K562 (cell line): Measurements from ENCODE around the gene TXNL4A.

ENCODE experiments used
- KAT2B ChIP-seq: IDR thresholded peaks from one replicate; pipeline ENCODE4 v1.6.1; 2012; ENCODE audit warnings: low read depth, mild to moderate bottlenecking, control low read depth, inconsistent platforms, low read length, moderate library complexity
- MYC ChIP-seq, 2 experiments: fragments of 250-450 bp in 1 of 2; sonication (Bioruptor Pico) in 1 of 2; IDR thresholded peaks; 2 replicates each; pipeline versions ENCODE4 v1.5.1 to v1.6.1; 2012 to 2021; ENCODE audit warnings: low read depth in 2 of 2, borderline replicate concordance in 1 of 2, improper control_type of control experiment in 1 of 2, low read length in 1 of 2, mild to moderate bottlenecking in 1 of 2, moderate library complexity in 1 of 2
- POLR2AphosphoS5 ChIP-seq: IDR thresholded peaks from 2 replicates; pipeline ENCODE4 v1.6.1; 2011; ENCODE audit warnings: mild to moderate bottlenecking, low read depth, low read length, moderate library complexity; ENCODE audit not compliant: control insufficient read depth, insufficient read depth
- SETDB1 ChIP-seq: IDR thresholded peaks from one replicate; pipeline ENCODE4 v1.6.1; 2012; ENCODE audit warnings: low read length, control low read depth, inconsistent platforms
- SMARCC2 ChIP-seq: fragments of 450-650 bp; IDR thresholded peaks from 2 replicates; pipeline ENCODE4 v1.6.1; 2017; ENCODE audit warnings: antibody characterized with exemption, moderate library complexity, mild to moderate bottlenecking, low read depth
- ZNF239 ChIP-seq: fragments of 250-450 bp; sonication (Bioruptor Pico); IDR thresholded peaks from 2 replicates; pipeline ENCODE4 v1.4.0; 2020; ENCODE audit warnings: mild to moderate bottlenecking
- ZNF830 ChIP-seq: fragments of 250-450 bp; sonication (Bioruptor Pico); IDR thresholded peaks from 2 replicates; pipeline ENCODE4 v1.5.0; 2021; ENCODE audit warnings: mild to moderate bottlenecking
- TF ChIP-seq, protein P1 (sequence below): fragments of 250-450 bp; sonication (Bioruptor Pico); IDR thresholded peaks from 2 replicates; pipeline ENCODE4 v1.5.0; 2022; ENCODE audit warnings: mild to moderate bottlenecking
- TF ChIP-seq, protein P2 (sequence below): sonication (generic); formaldehyde crosslinking; IDR thresholded peaks from 2 replicates; pipeline ENCODE4 v1.8.1; 2023; ENCODE audit warnings: mild to moderate bottlenecking, missing genetic modification reagents
- TF ChIP-seq, protein P3 (sequence below), 3 experiments: IDR thresholded peaks in 2 of 3; conservative IDR thresholded peaks in 1 of 3; 2 replicates each; pipeline ENCODE4 v1.5.1; 2011 to 2012; ENCODE audit warnings: low read length in 3 of 3, mild to moderate bottlenecking in 3 of 3, control low read depth in 2 of 3, improper control_type of control experiment in 1 of 3, inconsistent platforms in 1 of 3, low read depth in 1 of 3, mixed read lengths in 1 of 3, moderate library complexity in 1 of 3; ENCODE audit not compliant: insufficient read depth in 2 of 3

DNA sequence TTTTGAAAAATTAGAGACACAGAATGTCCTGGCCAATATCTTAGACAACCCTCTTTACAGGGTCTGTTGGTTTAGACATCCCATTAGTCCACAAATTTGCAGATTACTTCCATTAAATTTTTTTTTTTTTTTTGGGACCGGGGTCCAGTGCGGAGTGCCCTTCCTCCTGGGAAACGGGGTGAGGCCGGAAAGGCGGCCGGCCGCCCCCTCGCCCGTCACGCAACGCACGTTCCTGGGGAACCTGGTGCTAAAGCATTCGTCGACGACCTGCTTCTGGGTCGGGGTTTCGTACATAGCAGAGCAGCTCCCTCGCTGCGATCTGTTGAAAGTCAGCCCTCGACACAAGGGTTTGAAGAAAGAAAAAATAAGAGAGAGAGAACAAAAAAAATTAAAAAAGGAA, 24.4 kb upstream of the TXNL4A start:
- no peak for TF ChIP-seq MYC (IDR thresholded peaks at IDR 0.05; ENCODE audit: low read depth, low read length)
- no peak for TF ChIP-seq MYC (CRISPR knock-in tag; IDR thresholded peaks at IDR 0.05; ENCODE audit: borderline replicate concordance, low read depth)
- no peak for TF ChIP-seq SETDB1
- TF ChIP-seq, protein P1, sequence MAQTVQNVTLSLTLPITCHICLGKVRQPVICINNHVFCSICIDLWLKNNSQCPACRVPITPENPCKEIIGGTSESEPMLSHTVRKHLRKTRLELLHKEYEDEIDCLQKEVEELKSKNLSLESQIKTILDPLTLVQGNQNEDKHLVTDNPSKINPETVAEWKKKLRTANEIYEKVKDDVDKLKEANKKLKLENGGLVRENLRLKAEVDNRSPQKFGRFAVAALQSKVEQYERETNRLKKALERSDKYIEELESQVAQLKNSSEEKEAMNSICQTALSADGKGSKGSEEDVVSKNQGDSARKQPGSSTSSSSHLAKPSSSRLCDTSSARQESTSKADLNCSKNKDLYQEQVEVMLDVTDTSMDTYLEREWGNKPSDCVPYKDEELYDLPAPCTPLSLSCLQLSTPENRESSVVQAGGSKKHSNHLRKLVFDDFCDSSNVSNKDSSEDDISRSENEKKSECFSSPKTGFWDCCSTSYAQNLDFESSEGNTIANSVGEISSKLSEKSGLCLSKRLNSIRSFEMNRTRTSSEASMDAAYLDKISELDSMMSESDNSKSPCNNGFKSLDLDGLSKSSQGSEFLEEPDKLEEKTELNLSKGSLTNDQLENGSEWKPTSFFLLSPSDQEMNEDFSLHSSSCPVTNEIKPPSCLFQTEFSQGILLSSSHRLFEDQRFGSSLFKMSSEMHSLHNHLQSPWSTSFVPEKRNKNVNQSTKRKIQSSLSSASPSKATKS (CRISPR knock-in tag), result no peak
- TF ChIP-seq, protein P2, sequence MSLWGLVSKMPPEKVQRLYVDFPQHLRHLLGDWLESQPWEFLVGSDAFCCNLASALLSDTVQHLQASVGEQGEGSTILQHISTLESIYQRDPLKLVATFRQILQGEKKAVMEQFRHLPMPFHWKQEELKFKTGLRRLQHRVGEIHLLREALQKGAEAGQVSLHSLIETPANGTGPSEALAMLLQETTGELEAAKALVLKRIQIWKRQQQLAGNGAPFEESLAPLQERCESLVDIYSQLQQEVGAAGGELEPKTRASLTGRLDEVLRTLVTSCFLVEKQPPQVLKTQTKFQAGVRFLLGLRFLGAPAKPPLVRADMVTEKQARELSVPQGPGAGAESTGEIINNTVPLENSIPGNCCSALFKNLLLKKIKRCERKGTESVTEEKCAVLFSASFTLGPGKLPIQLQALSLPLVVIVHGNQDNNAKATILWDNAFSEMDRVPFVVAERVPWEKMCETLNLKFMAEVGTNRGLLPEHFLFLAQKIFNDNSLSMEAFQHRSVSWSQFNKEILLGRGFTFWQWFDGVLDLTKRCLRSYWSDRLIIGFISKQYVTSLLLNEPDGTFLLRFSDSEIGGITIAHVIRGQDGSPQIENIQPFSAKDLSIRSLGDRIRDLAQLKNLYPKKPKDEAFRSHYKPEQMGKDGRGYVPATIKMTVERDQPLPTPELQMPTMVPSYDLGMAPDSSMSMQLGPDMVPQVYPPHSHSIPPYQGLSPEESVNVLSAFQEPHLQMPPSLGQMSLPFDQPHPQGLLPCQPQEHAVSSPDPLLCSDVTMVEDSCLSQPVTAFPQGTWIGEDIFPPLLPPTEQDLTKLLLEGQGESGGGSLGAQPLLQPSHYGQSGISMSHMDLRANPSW, result no peak
- no peak for TF ChIP-seq POLR2AphosphoS5
- no peak for TF ChIP-seq ZNF239 (CRISPR knock-in tag)
- no peak for TF ChIP-seq KAT2B
- TF ChIP-seq, protein P3, sequence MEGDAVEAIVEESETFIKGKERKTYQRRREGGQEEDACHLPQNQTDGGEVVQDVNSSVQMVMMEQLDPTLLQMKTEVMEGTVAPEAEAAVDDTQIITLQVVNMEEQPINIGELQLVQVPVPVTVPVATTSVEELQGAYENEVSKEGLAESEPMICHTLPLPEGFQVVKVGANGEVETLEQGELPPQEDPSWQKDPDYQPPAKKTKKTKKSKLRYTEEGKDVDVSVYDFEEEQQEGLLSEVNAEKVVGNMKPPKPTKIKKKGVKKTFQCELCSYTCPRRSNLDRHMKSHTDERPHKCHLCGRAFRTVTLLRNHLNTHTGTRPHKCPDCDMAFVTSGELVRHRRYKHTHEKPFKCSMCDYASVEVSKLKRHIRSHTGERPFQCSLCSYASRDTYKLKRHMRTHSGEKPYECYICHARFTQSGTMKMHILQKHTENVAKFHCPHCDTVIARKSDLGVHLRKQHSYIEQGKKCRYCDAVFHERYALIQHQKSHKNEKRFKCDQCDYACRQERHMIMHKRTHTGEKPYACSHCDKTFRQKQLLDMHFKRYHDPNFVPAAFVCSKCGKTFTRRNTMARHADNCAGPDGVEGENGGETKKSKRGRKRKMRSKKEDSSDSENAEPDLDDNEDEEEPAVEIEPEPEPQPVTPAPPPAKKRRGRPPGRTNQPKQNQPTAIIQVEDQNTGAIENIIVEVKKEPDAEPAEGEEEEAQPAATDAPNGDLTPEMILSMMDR (IDR thresholded peaks at IDR 0.05 in 2 of 3, conservative IDR thresholded peaks at IDR 0.05 in 1 of 3; ENCODE audit: insufficient read depth in 2 of 3, low read depth in 1 of 3, low read length in 3 of 3), result no peak
- no peak for TF ChIP-seq SMARCC2
- TF ChIP-seq ZNF830, result no peak
